ENCODE measurements around the gene GLB1L.

- no peak for TF ChIP-seq FOXJ3 (CRISPR knock-in tag; IDR thresholded peaks at IDR 0.05; ENCODE audit: borderline replicate concordance)
- TF ChIP-seq SP1 (CRISPR knock-in tag; conservative IDR thresholded peaks at IDR 0.05) = no peak
- TF ChIP-seq, protein P1, sequence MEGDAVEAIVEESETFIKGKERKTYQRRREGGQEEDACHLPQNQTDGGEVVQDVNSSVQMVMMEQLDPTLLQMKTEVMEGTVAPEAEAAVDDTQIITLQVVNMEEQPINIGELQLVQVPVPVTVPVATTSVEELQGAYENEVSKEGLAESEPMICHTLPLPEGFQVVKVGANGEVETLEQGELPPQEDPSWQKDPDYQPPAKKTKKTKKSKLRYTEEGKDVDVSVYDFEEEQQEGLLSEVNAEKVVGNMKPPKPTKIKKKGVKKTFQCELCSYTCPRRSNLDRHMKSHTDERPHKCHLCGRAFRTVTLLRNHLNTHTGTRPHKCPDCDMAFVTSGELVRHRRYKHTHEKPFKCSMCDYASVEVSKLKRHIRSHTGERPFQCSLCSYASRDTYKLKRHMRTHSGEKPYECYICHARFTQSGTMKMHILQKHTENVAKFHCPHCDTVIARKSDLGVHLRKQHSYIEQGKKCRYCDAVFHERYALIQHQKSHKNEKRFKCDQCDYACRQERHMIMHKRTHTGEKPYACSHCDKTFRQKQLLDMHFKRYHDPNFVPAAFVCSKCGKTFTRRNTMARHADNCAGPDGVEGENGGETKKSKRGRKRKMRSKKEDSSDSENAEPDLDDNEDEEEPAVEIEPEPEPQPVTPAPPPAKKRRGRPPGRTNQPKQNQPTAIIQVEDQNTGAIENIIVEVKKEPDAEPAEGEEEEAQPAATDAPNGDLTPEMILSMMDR (IDR thresholded peaks at IDR 0.05) = no peak
Observed at GRCh38 chr2:219289195-219289536, 43.9 kb upstream of the GLB1L start.

Data from WTC11 (cell line).